Measurements from ENCODE around the gene PLCL2. TPM values are rescaled to one million over a fixed set of nuclear protein-coding genes. Genes with fewer than 3 reads are reported as not detected.

The PLCL2 gene
- total and polyA plus RNA-seq, 5 experiments from 2014 or later = 57.7 to 86.3 (median 84.4) TPM

- DNase-seq (no peak), ATAC-seq (no peak)
- Mint-ChIP-seq H3K4me1 (peaks cover 18 to 67% (median 56%) of the 10 kb centered on the region in 4 donors), H3K4me3 (no peak overlapping the region), H3K9me3 (no peaks in the 10 kb centered on the region), H3K27me3 (no peaks in the 10 kb centered on the region), H3K27ac (peak overlapping the region in 2 of 10 donors; percentile 13 to 25), H3K36me3 (peaks cover 4 to 71% (median 33%) of the 10 kb centered on the region in 3 donors)
- POLR2A ChIA-PET = no interaction called here
Observed at GRCh38 chr3:17011728-17012338, 127.1 kb downstream of the PLCL2 start.

GRCh38 chr3:17013050-17013449 is 128.3 kb downstream of the PLCL2 start:
- POLR2A ChIA-PET = no interaction called here
- no peaks in the 10 kb centered on the region for H3K27me3 Mint-ChIP-seq
- H3K4me3 Mint-ChIP-seq = no peak overlapping the region
- peak overlapping the region in 2 of 10 donors; percentile 64 to 85 for H3K27ac Mint-ChIP-seq
- peaks cover 4 to 78% (median 37%) of the 10 kb centered on the region in 3 donors for H3K36me3 Mint-ChIP-seq
- no peak for DNase-seq
- H3K9me3 Mint-ChIP-seq = no peaks in the 10 kb centered on the region
- peaks cover 18 to 68% (median 57%) of the 10 kb centered on the region in 4 donors for H3K4me1 Mint-ChIP-seq
- ATAC-seq = no peak

- H3K4me3 Mint-ChIP-seq = no peak overlapping the region
Observed at GRCh38 chr3:17013571-17013970, 128.8 kb downstream of the PLCL2 start.

GRCh38 chr3:17014284-17014683 is 129.5 kb downstream of the PLCL2 start:
- Mint-ChIP-seq H3K36me3 (peaks cover 4 to 72% (median 37%) of the 10 kb centered on the region in 3 donors), H3K27ac (peak overlapping the region in 1 of 10 donors; percentile 26), H3K4me3 (no peak overlapping the region), H3K4me1 (peaks cover 17 to 64% (median 50%) of the 10 kb centered on the region in 4 donors), H3K9me3 (no peaks in the 10 kb centered on the region), H3K27me3 (no peaks in the 10 kb centered on the region)
- no peak for ATAC-seq
- POLR2A ChIA-PET = no interaction called here
- no peak for DNase-seq

More at GRCh38 chr3:17013571-17013970, 128.8 kb downstream of the PLCL2 start:
- DNase-seq (no peak), ATAC-seq (no peak)
- POLR2A ChIA-PET = no interaction called here
- no peaks in the 10 kb centered on the region for H3K27me3 Mint-ChIP-seq
- peak overlapping the region in 3 of 10 donors; percentile 26 to 64 (median 36) for H3K27ac Mint-ChIP-seq
- no peaks in the 10 kb centered on the region for H3K9me3 Mint-ChIP-seq
- peaks cover 18 to 67% (median 54%) of the 10 kb centered on the region in 4 donors for H3K4me1 Mint-ChIP-seq
- H3K36me3 Mint-ChIP-seq = peaks cover 4 to 78% (median 37%) of the 10 kb centered on the region in 3 donors

- no peak for DNase-seq
- Mint-ChIP-seq H3K9me3 (no peaks in the 10 kb centered on the region), H3K4me1 (peaks cover 17 to 60% (median 48%) of the 10 kb centered on the region in 4 donors), H3K36me3 (peaks cover 4 to 69% (median 35%) of the 10 kb centered on the region in 3 donors), H3K4me3 (no peak overlapping the region), H3K27me3 (no peaks in the 10 kb centered on the region), H3K27ac (peak overlapping the region in 1 of 10 donors; percentile 6)
- no peak for ATAC-seq
- POLR2A ChIA-PET = no interaction called here
Observed at GRCh38 chr3:17014709-17015108, 130.0 kb downstream of the PLCL2 start.

- H3K4me1 Mint-ChIP-seq = peaks cover 33 to 71% (median 68%) of the 10 kb centered on the region in 4 donors
- POLR2A ChIA-PET = interaction anchor here (0.6 to 1.8 kb wide), 3 partner anchors 137 to 211 kb away, joined by 3 to 7 read pairs (median 3); partner anchors contain the start of gene PLCL2
- peaks cover 0 to 33% (median 5%) of the 10 kb centered on the region in 3 donors for H3K36me3 Mint-ChIP-seq
Observed at GRCh38 chr3:17021614-17022013, 136.9 kb downstream of the PLCL2 start.

GRCh38 chr3:17023006-17023664 is 138.4 kb downstream of the PLCL2 start:
- H3K27me3 Mint-ChIP-seq = no peaks in the 10 kb centered on the region
- peaks cover 30 to 77% (median 66%) of the 10 kb centered on the region in 4 donors for H3K4me1 Mint-ChIP-seq
- H3K4me3 Mint-ChIP-seq = peak overlapping the region; percentile 33 to 79 (median 62)
- ATAC-seq = peak; percentile 98 to 99
- peak in 9 of 10 donors; percentile 32 to 65 (median 40) for DNase-seq
- H3K9me3 Mint-ChIP-seq = no peaks in the 10 kb centered on the region
- H3K36me3 Mint-ChIP-seq = peaks cover 0 to 24% (median 0%) of the 10 kb centered on the region in 3 donors
- peak overlapping the region; percentile 24 to 96 (median 88) for H3K27ac Mint-ChIP-seq
- POLR2A ChIA-PET = interaction anchor here (0.8 to 1.8 kb wide), 4 partner anchors 38 to 213 kb away, joined by 3 to 7 read pairs (median 4); partner anchors contain the start of gene PLCL2

More at GRCh38 chr3:17021614-17022013, 136.9 kb downstream of the PLCL2 start:
- Mint-ChIP-seq H3K4me3 (peak overlapping the region in 3 of 10 donors; percentile 36 to 43 (median 40)), H3K9me3 (no peaks in the 10 kb centered on the region), H3K27me3 (no peaks in the 10 kb centered on the region), H3K27ac (peak overlapping the region; percentile 49 to 96 (median 78))
- no peak for ATAC-seq
- DNase-seq = no peak

- POLR2A ChIA-PET = no interaction called here
- DNase-seq (no peak), ATAC-seq (peak in 1 of 2 donors; percentile 40)
- H3K4me1 Mint-ChIP-seq = peaks cover 45 to 93% (median 85%) of the 10 kb centered on the region in 4 donors
- H3K36me3 Mint-ChIP-seq = peaks cover 0 to 30% (median 0%) of the 10 kb centered on the region in 3 donors
- H3K27me3 Mint-ChIP-seq = no peaks in the 10 kb centered on the region
- H3K4me3 Mint-ChIP-seq = no peak overlapping the region
- peak overlapping the region in 9 of 10 donors; percentile 0 to 93 (median 29) for H3K27ac Mint-ChIP-seq
- no peaks in the 10 kb centered on the region for H3K9me3 Mint-ChIP-seq
Observed at GRCh38 chr3:17025594-17026139, 140.9 kb downstream of the PLCL2 start.

GRCh38 chr3:17027318-17027717 is 142.6 kb downstream of the PLCL2 start:
- no peak for DNase-seq
- H3K4me1 Mint-ChIP-seq = peaks cover 40 to 91% (median 81%) of the 10 kb centered on the region in 4 donors
- no peak overlapping the region for H3K4me3 Mint-ChIP-seq
- POLR2A ChIA-PET = interaction anchor here (1.5 kb wide), 1 partner anchor 20 kb away, joined by 4 read pairs; no protein-coding TSS in a partner anchor
- no peak for ATAC-seq
- peaks cover 0 to 28% (median 0%) of the 10 kb centered on the region in 3 donors for H3K36me3 Mint-ChIP-seq
- no peaks in the 10 kb centered on the region for H3K27me3 Mint-ChIP-seq
- no peaks in the 10 kb centered on the region for H3K9me3 Mint-ChIP-seq
- peak overlapping the region in 3 of 10 donors; percentile 2 to 54 (median 36) for H3K27ac Mint-ChIP-seq

GRCh38 chr3:17028363-17028762 is 143.6 kb downstream of the PLCL2 start:
- no peak for ATAC-seq
- no peak for DNase-seq
- Mint-ChIP-seq H3K27me3 (no peaks in the 10 kb centered on the region), H3K4me1 (peaks cover 36 to 91% (median 81%) of the 10 kb centered on the region in 4 donors), H3K9me3 (no peaks in the 10 kb centered on the region), H3K27ac (peak overlapping the region in 3 of 10 donors; percentile 52 to 71 (median 60)), H3K4me3 (no peak overlapping the region), H3K36me3 (peaks cover 0 to 28% (median 0%) of the 10 kb centered on the region in 3 donors)
- POLR2A ChIA-PET = no interaction called here

- Mint-ChIP-seq H3K36me3 (peaks cover 0 to 24% (median 3%) of the 10 kb centered on the region in 3 donors), H3K27me3 (no peaks in the 10 kb centered on the region), H3K9me3 (no peaks in the 10 kb centered on the region), H3K4me3 (peak overlapping the region in 3 of 10 donors; percentile 12 to 40 (median 34)), H3K4me1 (peaks cover 34 to 90% (median 80%) of the 10 kb centered on the region in 4 donors), H3K27ac (peak overlapping the region in 4 of 10 donors; percentile 51 to 60 (median 54))
- POLR2A ChIA-PET = no interaction called here
- DNase-seq (peak in 1 of 10 donors; percentile 22), ATAC-seq (peak; percentile 33 to 54)
Observed at GRCh38 chr3:17030438-17030837, 145.7 kb downstream of the PLCL2 start.

- Mint-ChIP-seq H3K27ac (peak overlapping the region in 8 of 10 donors; percentile 0 to 61 (median 22)), H3K36me3 (peaks cover 0 to 23% (median 3%) of the 10 kb centered on the region in 3 donors), H3K4me1 (peaks cover 34 to 89% (median 77%) of the 10 kb centered on the region in 4 donors), H3K27me3 (no peaks in the 10 kb centered on the region), H3K9me3 (no peaks in the 10 kb centered on the region), H3K4me3 (no peak overlapping the region)
- POLR2A ChIA-PET = no interaction called here
- no peak for DNase-seq
- no peak for ATAC-seq
Observed at GRCh38 chr3:17030956-17031652, 146.3 kb downstream of the PLCL2 start.
